Measurements from ENCODE around the gene MRC1.

Gene MRC1

GRCh38 chr10:17795813-17796594 is 13.1 kb upstream of the MRC1 start:
- DNase-seq, result no peak

GRCh38 chr10:17801507-17801906 is 7.6 kb upstream of the MRC1 start:
- no peak for DNase-seq

GRCh38 chr10:17802350-17802749 is 6.8 kb upstream of the MRC1 start:
- no peak for DNase-seq

GRCh38 chr10:17802976-17803375 is 6.2 kb upstream of the MRC1 start:
- no peak for DNase-seq

DNA sequence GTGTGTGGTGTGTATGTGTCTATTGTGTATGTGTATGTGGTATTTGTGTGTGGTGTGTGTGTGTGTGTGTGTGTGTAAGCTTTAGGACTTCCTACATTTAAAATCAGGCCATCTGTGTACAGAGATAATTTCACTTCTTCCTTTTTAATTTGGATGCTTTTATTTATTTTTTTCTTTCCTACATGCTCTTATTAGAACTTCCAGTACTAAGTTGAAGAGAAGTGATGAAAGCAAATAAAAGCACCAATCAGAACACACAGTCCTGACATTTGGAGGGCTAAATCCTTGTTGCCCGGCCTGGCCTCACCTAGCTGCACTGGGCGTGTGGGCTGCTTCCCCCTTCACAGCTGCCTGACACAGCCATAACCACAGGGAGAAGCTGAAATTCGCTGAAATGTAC is 3.8 kb upstream of the MRC1 start:
- DNase-seq, result no peak

- DNase-seq, result no peak
Measured at GRCh38 chr10:17805921-17806577, 3.1 kb upstream of the MRC1 start.

DNA sequence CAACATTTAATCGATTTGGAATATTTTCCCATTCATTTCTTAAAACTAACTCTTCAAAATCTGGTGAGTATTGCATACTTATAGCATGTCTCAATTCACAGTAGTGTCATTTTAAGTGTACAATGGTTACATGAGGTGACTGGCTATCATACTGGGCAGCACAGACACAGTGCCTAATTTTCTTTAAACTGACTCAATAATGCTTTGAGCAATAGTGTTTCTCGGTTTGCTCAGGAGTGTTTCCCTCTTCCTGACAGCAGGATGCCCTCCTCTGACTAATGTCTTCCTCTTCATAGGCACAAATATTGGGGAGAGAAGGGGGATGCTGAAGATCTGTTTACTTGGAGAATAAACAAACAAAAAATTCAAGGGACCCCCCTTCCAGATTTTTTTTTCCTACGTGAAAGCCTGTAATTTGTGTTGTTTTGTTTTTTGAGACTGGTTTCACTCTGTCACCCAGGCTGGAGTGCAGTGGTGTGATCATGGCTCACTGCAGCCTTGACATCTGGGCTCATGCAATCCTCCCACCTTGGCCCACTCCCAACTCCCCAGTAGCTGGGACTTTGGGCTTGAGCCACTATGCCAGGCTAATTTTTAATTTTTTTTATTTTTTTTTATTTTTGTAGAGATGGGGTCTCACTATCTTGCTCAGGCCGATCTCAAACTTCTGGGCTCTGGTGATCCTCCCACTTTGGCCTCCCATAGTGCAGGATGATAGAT is 2.2 kb downstream of the MRC1 start:
- no peak for DNase-seq

DNA sequence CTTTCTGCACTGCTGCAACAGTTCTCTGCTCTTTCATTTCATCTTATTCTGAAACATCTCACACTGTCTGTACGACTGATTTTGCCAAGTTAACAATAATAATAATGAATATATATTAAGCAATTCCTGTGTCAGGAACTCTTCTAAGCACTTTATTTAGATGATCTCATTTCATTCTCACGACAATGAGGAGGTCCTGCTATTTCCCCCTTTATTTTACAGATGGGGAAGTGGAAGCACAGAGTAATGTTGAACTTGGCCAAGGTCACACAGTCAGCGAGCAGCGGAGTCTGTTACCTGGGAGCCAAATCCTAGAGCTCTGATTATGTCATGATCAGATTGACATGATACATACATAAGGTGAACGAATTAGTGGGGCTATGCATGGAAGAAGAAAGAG is 5.8 kb downstream of the MRC1 start:
- no peak for DNase-seq

DNA sequence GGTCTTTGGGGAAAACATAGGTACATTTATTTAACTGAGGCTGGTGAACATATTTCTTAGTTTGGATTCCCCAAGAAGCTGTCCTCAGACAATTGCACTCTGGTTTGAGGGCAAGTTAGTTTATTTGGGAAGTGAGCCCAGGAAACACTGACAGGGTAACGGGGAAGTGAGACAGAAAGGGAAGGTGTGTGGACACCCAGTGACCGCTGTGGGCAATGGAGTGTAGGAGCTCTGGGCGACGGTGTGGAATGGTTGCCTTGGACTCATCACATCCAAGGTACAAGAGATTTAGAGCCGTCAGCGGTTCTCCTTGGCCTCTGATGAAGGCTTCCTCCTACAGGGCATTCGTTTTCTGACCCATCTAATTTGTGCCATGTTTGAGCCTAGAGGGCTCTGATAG is 7.1 kb downstream of the MRC1 start:
- no peak for DNase-seq

DNA sequence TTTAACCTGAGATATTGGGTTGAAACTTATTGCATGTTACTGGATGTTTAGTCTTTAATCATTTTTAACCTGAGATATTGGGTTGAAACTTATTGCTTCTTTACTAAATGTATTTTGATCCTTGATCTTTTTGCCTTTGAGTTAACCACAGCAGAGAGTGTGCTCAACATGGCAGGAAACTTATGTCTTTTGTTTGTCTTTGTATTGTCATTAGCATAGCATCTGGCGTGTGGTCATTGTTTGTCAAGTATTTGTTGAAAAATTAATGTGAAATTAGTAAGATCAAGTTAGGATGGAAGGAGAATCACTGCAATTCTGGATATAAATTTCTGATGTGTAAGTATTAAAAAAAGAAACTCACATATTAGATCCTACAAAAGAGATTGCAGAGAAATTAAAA is 8.2 kb downstream of the MRC1 start:
- DNase-seq, result no peak

DNA sequence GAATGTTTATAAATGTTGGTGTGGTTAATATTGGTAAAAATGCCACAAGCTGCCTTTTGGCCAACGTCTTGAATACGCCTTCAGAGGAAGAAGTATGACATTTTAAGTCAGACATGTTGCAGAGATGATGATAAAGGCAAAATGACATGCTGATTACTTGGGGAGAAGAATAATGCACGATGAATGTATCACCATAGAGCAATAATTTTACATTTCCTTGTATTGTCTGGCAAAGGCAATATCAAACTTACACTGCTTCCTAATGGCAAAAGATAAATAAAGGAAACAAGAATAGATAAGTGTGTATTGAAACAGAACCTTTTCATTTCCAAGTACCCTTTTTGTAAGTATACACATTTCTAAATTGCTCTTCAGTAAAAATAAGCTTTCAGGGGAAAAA is 8.6 kb downstream of the MRC1 start:
- DNase-seq, result no peak

GRCh38 chr10:17819836-17820235 is 10.7 kb downstream of the MRC1 start:
- no peak for DNase-seq

- no peak for DNase-seq
Measured at GRCh38 chr10:17820943-17821342, 11.8 kb downstream of the MRC1 start.

DNA sequence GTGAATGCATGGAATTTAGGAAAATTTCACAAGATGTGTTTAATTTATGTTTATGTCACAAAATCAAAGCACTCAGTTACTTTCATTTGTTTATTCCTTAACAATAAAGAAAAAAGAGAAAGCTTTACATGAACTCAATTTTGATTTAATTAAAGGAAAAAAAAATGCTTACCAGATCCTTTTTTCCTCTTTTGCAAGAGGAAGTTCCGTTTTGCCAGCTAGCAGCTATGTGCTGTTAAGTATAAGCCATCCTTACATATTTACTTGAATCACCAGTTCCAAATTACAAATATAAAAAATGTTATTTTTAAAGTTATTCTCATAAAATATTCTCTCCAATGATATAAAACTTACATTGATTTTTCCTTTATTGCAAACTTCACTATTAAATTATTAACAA is 12.7 kb downstream of the MRC1 start:
- no peak for DNase-seq

- DNase-seq, result no peak
Measured at GRCh38 chr10:17831341-17831740, 22.2 kb downstream of the MRC1 start.

DNA sequence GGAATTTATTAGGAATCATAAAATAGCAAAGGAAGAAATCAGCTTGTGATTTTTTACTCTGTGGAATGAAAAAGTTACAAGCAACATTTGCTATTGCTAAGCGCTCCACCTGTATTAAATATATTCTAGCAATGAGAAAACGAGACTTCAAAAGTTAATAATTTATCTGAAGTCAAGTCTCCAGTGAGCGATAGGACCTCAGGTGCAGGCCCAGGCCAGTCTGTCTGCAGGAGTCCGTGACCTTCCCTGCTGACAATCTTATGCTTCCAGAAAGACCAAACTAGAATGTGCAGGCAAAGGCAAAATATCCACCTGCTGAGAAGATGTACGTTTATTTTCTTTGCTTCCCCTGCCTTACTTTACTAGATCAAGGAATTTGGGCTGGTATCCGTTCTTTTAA is 22.7 kb downstream of the MRC1 start:
- DNase-seq, result no peak

DNA sequence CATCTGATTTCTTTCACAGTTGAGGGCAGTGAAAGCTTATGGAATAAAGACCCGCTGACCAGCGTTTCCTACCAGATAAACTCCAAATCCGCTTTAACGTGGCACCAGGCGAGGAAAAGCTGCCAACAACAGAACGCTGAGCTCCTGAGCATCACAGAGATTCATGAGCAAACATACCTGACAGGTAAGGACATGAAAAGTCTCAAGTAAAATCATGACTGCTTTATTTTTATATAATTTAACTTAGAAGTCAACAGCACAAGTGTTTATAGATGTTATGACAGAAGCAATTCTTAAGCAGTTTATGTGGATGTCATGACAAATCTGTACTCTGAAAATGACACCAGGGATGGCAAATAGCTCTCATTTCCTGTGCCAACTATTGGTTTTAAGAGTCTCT is 24.5 kb downstream of the MRC1 start:
- DNase-seq, result no peak

- DNase-seq, result no peak
Measured at GRCh38 chr10:17835688-17836087, 26.5 kb downstream of the MRC1 start.

GRCh38 chr10:17836942-17837341 is 27.8 kb downstream of the MRC1 start:
- DNase-seq, result no peak

DNA sequence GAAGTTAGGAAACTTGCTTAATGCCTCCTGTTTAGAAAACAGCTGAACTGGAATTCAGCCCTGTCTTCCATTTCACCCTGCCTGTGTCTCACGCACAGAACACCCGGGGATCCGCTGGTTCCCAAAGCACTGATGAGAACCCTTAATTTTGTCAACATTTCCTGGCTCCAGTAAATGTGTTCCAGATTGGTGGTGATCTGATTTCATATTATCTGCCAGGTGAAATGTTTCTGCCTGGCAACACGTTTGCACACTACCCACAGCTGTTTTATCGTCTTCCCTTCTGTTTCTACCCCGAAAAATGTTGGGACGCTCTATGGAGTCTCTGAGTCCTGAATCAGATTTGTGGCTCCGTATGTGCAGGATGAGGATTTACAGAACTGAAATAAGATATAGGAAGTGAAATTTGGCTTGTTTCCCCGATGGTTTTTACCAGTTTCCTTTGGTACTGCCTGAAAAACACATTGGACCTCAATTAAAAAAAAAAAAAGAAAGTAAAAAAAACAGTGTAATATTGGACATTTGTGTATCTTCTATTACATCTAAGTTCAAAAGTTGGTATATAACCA is 29.0 kb downstream of the MRC1 start:
- DNase-seq, result no peak

- no peak for DNase-seq
Measured at GRCh38 chr10:17841050-17841449, 31.9 kb downstream of the MRC1 start.

GRCh38 chr10:17842641-17843040 is 33.5 kb downstream of the MRC1 start:
- DNase-seq, result no peak

GRCh38 chr10:17847585-17848296 is 38.6 kb downstream of the MRC1 start:
- DNase-seq, result no peak

Measured in NCI-H345 (cell line).